KMS-11 (cell line): ENCODE data around the gene GIMD1.

Experiments
- H2AFZ ChIP-seq: fragments of 200-600 bp; sonication (generic); 2 replicates; pipeline ENCODE4 v1.6.1; 2016; ENCODE audit warnings: antibody characterized with exemption, mixed run types, low read depth
- H3K27ac ChIP-seq: fragments of 200-600 bp; sonication (generic); 2 replicates; pipeline ENCODE4 v1.6.1; 2016; ENCODE audit warnings: mild to moderate bottlenecking, mixed run types
- H3K27me3 ChIP-seq: fragments of 200-600 bp; sonication (generic); 2 replicates; pipeline ENCODE4 v1.6.1; 2017; ENCODE audit warnings: mild to moderate bottlenecking, low read depth, mixed run types, moderate library complexity; ENCODE audit not compliant: insufficient read depth
- H3K36me3 ChIP-seq: fragments of 200-600 bp; sonication (generic); 2 replicates; pipeline ENCODE4 v1.6.1; 2017; ENCODE audit warnings: mild to moderate bottlenecking, mixed run types; ENCODE audit not compliant: insufficient read depth
- H3K4me1 ChIP-seq: fragments of 200-600 bp; sonication (generic); 2 replicates; pipeline ENCODE4 v1.6.1; 2016; ENCODE audit warnings: mild to moderate bottlenecking, low read depth, mixed run types; ENCODE audit not compliant: poor library complexity, severe bottlenecking
- H3K4me2 ChIP-seq: fragments of 200-600 bp; sonication (generic); 2 replicates; pipeline ENCODE4 v1.7.0; 2016; ENCODE audit warnings: mild to moderate bottlenecking, mixed run types
- H3K4me3 ChIP-seq: fragments of 200-600 bp; sonication (generic); IDR thresholded peaks from 2 replicates; pipeline ENCODE4 v1.6.1; 2017; ENCODE audit warnings: low read depth, low read length, mixed read lengths; ENCODE audit not compliant: insufficient read depth
- H3K79me2 ChIP-seq: fragments of 200-600 bp; sonication (generic); 2 replicates; pipeline ENCODE4 v1.6.1; 2016; ENCODE audit warnings: low read depth, mixed run types; ENCODE audit not compliant: insufficient read depth
- H3K9ac ChIP-seq: fragments of 200-600 bp; sonication (generic); 2 replicates; pipeline ENCODE4 v1.6.1; 2016; ENCODE audit warnings: mild to moderate bottlenecking, mixed run types
- H4K20me1 ChIP-seq: fragments of 200-600 bp; sonication (generic); 2 replicates; pipeline ENCODE4 v1.6.1; 2016; ENCODE audit warnings: mild to moderate bottlenecking, mixed run types; ENCODE audit not compliant: insufficient read depth
- TF ChIP-seq, protein P1 (sequence below): fragments of 200-600 bp; sonication (generic); conservative IDR thresholded peaks from 2 replicates; pipeline ENCODE4 v1.6.1; 2017; ENCODE audit warnings: low read depth, mild to moderate bottlenecking, antibody characterized with exemption, low read length, moderate library complexity, mixed read lengths

Gene GIMD1

GRCh38 chr4:106367072-106367471 lies 1.5 kb downstream of the GIMD1 start:
- TF ChIP-seq, protein P1, sequence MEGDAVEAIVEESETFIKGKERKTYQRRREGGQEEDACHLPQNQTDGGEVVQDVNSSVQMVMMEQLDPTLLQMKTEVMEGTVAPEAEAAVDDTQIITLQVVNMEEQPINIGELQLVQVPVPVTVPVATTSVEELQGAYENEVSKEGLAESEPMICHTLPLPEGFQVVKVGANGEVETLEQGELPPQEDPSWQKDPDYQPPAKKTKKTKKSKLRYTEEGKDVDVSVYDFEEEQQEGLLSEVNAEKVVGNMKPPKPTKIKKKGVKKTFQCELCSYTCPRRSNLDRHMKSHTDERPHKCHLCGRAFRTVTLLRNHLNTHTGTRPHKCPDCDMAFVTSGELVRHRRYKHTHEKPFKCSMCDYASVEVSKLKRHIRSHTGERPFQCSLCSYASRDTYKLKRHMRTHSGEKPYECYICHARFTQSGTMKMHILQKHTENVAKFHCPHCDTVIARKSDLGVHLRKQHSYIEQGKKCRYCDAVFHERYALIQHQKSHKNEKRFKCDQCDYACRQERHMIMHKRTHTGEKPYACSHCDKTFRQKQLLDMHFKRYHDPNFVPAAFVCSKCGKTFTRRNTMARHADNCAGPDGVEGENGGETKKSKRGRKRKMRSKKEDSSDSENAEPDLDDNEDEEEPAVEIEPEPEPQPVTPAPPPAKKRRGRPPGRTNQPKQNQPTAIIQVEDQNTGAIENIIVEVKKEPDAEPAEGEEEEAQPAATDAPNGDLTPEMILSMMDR, result no peak
- Histone ChIP-seq H3K9ac (no peak overlapping the region), H3K4me1 (no peaks in the 10 kb centered on the region)

DNA sequence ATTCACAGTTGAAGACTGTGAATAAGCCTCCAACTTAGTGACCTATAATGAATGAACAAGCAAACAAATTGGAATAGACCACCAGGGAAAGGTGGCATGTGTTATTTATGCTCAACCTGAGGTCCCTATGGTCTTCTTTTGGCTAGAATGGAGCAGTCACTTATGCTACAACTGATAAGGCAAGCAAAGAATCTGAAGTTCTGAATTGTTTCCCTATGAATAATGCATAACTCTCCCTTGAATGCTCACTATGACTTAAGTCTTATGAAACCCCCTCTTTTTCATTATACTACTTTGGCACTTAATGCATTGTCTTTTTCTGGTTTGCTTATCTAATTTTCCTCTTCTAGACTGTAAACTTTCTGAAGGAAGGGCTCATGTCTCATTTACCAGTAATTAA lies 2.6 kb downstream of the GIMD1 start:
- H3K9ac ChIP-seq, result no peak overlapping the region
- no peak overlapping the region for H3K27ac ChIP-seq
- no peaks in the 10 kb centered on the region for H3K36me3 ChIP-seq
- H4K20me1 ChIP-seq, result no peaks in the 10 kb centered on the region
- no peaks in the 10 kb centered on the region for H3K27me3 ChIP-seq
- no peaks in the 10 kb centered on the region for H3K4me1 ChIP-seq
- H3K4me2 ChIP-seq, result no peak overlapping the region
- no peaks in the 10 kb centered on the region for H3K79me2 ChIP-seq
- H3K4me3 ChIP-seq, result no peak overlapping the region
- H2AFZ ChIP-seq, result no peak overlapping the region
- TF ChIP-seq, protein P1, result no peak

More at GRCh38 chr4:106367072-106367471, 1.5 kb downstream of the GIMD1 start:
- H3K27ac ChIP-seq, result no peak overlapping the region
- no peaks in the 10 kb centered on the region for H3K27me3 ChIP-seq
- H4K20me1 ChIP-seq, result no peaks in the 10 kb centered on the region
- no peaks in the 10 kb centered on the region for H3K36me3 ChIP-seq
- H3K4me2 ChIP-seq, result no peak overlapping the region
- H3K79me2 ChIP-seq, result no peaks in the 10 kb centered on the region
- H3K4me3 ChIP-seq, result no peak overlapping the region
- H2AFZ ChIP-seq, result no peak overlapping the region

DNA sequence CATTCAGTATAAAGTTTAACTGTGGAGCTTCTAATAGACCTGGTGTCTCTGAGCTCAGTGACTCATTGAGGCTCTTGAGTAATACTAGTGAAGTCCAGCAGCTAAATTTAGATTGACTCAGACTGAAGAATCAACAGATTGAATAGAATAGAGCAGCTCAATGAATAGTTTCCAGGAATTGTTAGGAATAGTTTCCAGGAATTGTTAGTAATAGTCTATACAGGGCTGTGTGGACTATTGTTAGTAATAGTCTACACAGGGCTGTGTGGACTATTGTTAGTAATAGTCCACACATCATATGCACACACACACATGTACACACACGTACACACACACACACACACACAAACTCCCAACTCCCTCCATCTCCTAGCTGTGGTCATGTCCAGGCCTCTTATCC lies 3.0 kb downstream of the GIMD1 start:
- Histone ChIP-seq H3K79me2 (no peaks in the 10 kb centered on the region), H3K4me1 (no peaks in the 10 kb centered on the region), H4K20me1 (no peaks in the 10 kb centered on the region), H3K9ac (no peak overlapping the region), H3K4me2 (no peak overlapping the region), H2AFZ (no peak overlapping the region), H3K4me3 (no peak overlapping the region), H3K27ac (no peak overlapping the region), H3K27me3 (no peaks in the 10 kb centered on the region), H3K36me3 (no peaks in the 10 kb centered on the region)
- TF ChIP-seq, protein P1, result no peak

- TF ChIP-seq, protein P1, result no peak
- Histone ChIP-seq H3K27ac (no peak overlapping the region), H3K4me2 (no peak overlapping the region), H3K79me2 (no peaks in the 10 kb centered on the region), H3K27me3 (no peaks in the 10 kb centered on the region), H3K9ac (no peak overlapping the region), H3K36me3 (no peaks in the 10 kb centered on the region), H3K4me3 (no peak overlapping the region), H3K4me1 (no peaks in the 10 kb centered on the region), H4K20me1 (no peaks in the 10 kb centered on the region), H2AFZ (no peak overlapping the region)
Measured at GRCh38 chr4:106364282-106364681, 4.3 kb downstream of the GIMD1 start.
